OCI-LY3 (cell line): ENCODE measurements around the gene SCD5.

Source experiments
- H2AFZ ChIP-seq: fragments of 200-600, 300-600 bp; shearing (Covaris generic); 2 replicates; pipeline ENCODE4 v1.6.0; 2014; ENCODE audit warnings: antibody characterized with exemption, low read depth, low read length
- H3K27ac ChIP-seq: fragments of 200-600, 300-600 bp; sonication (generic); 2 replicates; pipeline ENCODE4 v1.5.1; 2014; ENCODE audit warnings: mild to moderate bottlenecking, low read length, moderate library complexity, mixed read lengths
- H3K27me3 ChIP-seq: fragments of 200-600, 300-600 bp; sonication (generic); 2 replicates; pipeline ENCODE4 v1.6.1; 2014; ENCODE audit warnings: low read depth, low read length, mixed read lengths
- H3K36me3 ChIP-seq: fragments of 200-600, 300-600 bp; sonication (generic); replicated peaks from 2 replicates; pipeline ENCODE3; 2014; ENCODE audit warnings: low read depth, low read length, mixed read lengths
- H3K4me1 ChIP-seq: fragments of 300-600, 200-600 bp; sonication (generic); 2 replicates; pipeline ENCODE4 v1.6.1; 2014; ENCODE audit warnings: low read length, mixed read lengths
- H3K4me2 ChIP-seq: fragments of 200-600, 300-600 bp; sonication (generic); 2 replicates; pipeline ENCODE4 v1.6.1; 2014; ENCODE audit warnings: low read length, mixed read lengths
- H3K4me3 ChIP-seq: fragments of 300-600, 200-600 bp; sonication (generic); 2 replicates; pipeline ENCODE4 v1.5.1; 2014; ENCODE audit warnings: antibody characterized with exemption, mild to moderate bottlenecking, low read length, moderate library complexity
- H3K79me2 ChIP-seq: fragments of 300-600, 200-600 bp; shearing (Covaris generic); 2 replicates; pipeline ENCODE4 v1.6.1; 2014; ENCODE audit warnings: mild to moderate bottlenecking, low read length, mixed read lengths
- H3K9ac ChIP-seq: fragments of 300-600, 200-600 bp; shearing (Covaris generic); 2 replicates; pipeline ENCODE4 v1.6.0; 2014; ENCODE audit warnings: mild to moderate bottlenecking, low read length, moderate library complexity
- H3K9me3 ChIP-seq: fragments of 200-600, 300-600 bp; shearing (Covaris generic); 2 replicates; pipeline ENCODE4 v1.6.1; 2014; ENCODE audit warnings: low read length, mixed read lengths; ENCODE audit not compliant: insufficient read depth
- H4K20me1 ChIP-seq: fragments of 200-600, 300-600 bp; sonication (generic); 2 replicates; pipeline ENCODE4 v1.6.1; 2016; ENCODE audit warnings: low read length, mixed read lengths; ENCODE audit not compliant: insufficient read depth
- CTCF ChIP-seq: fragments of 200-600, 300-600 bp; sonication (generic); IDR thresholded peaks from 2 replicates; pipeline ENCODE4 v1.5.1; 2014; ENCODE audit warnings: antibody characterized with exemption, low read length, low read depth
- EZH2phosphoT487 ChIP-seq: fragments of 200-600 bp; shearing (Covaris generic); IDR thresholded peaks from 2 replicates; pipeline ENCODE4 v1.6.1; 2018; ENCODE audit warnings: antibody characterized with exemption, mixed run types, low read depth

The SCD5 gene

DNA sequence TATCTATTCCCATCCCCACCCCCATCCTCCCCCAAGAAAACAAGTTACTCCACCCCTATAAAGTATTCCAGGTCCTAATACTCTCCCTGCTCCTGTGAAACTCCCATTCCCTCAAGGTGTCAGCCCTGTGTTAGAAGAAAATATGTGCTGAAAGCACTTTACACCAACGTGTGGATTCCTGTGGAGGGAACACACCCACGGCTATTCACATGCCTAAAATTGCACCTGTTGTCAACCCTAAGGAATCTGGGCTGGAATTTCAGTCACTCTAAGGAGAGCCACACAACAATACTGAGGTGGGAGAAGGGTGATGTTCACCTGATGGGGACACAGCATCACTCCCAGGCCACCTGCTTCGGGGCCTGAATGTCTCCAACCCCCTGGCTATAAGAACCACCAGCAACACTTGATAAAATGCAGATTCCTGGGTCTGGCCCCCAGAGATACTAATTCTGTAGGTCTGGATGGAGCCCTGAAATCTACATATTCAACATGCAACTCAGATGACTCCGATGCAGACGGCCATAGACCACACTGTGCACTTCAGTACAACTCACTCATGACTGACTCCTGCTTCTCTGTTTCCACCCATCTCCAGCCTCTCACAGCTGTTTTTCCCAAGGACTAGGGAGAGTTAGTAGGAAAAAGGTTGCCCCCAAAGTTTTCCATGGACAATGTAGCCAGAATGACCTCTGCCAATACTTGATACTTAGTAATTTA is 15.8 kb downstream of the SCD5 start:
- no peak overlapping the region for H3K4me2 ChIP-seq
- no peaks in the 10 kb centered on the region for H3K79me2 ChIP-seq
- no peak overlapping the region for H3K4me3 ChIP-seq
- H2AFZ ChIP-seq, result no peak overlapping the region
- no peaks in the 10 kb centered on the region for H4K20me1 ChIP-seq
- no peaks in the 10 kb centered on the region for H3K4me1 ChIP-seq
- H3K9me3 ChIP-seq, result no peaks in the 10 kb centered on the region
- no peak for TF ChIP-seq EZH2phosphoT487
- H3K27ac ChIP-seq, result no peak overlapping the region
- peaks cover 7% of the 10 kb centered on the region for H3K27me3 ChIP-seq
- no peaks in the 10 kb centered on the region for H3K36me3 ChIP-seq
- H3K9ac ChIP-seq, result no peak overlapping the region

GRCh38 chr4:82780752-82781231 is 17.8 kb downstream of the SCD5 start:
- Histone ChIP-seq H3K36me3 (no peaks in the 10 kb centered on the region), H3K4me3 (no peak overlapping the region), H4K20me1 (no peaks in the 10 kb centered on the region), H3K27me3 (peaks cover 7% of the 10 kb centered on the region), H3K4me1 (no peaks in the 10 kb centered on the region), H2AFZ (no peak overlapping the region), H3K27ac (no peak overlapping the region), H3K9me3 (no peaks in the 10 kb centered on the region), H3K9ac (no peak overlapping the region), H3K4me2 (no peak overlapping the region), H3K79me2 (no peaks in the 10 kb centered on the region)
- TF ChIP-seq CTCF (no peak), EZH2phosphoT487 (no peak)

DNA sequence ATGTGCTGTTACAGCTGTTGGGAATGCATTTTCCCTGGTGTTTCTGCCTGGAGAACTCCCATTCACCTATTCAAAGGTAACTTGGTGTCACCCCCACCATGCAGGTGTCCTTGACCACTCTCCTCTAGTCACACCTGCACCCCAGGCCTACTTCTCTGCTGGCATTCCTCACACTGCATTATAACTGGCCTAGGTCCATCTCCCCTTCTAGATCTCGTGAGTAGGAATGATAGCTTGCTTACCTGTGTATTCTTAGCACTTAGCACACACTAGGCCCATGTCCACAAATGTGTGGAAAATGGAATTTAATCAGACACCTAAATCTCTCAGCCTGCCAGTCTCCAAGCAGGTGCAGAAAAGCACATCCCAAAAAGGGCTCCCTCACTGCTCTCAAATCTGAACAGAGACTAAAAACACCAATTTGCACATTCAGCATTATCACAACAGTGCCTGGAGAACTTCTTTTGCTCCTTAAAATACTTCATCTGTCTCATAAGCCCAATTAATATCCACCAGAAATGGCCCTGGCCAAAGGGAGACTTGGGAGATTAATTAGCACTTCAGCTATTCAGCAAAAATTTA is 18.3 kb downstream of the SCD5 start:
- peaks cover 7% of the 10 kb centered on the region for H3K27me3 ChIP-seq
- no peaks in the 10 kb centered on the region for H3K79me2 ChIP-seq
- TF ChIP-seq EZH2phosphoT487, result no peak
- H3K4me3 ChIP-seq, result no peak overlapping the region
- no peak overlapping the region for H3K27ac ChIP-seq
- no peaks in the 10 kb centered on the region for H3K9me3 ChIP-seq
- no peaks in the 10 kb centered on the region for H3K4me1 ChIP-seq
- no peaks in the 10 kb centered on the region for H4K20me1 ChIP-seq
- H3K4me2 ChIP-seq, result no peak overlapping the region
- H2AFZ ChIP-seq, result no peak overlapping the region
- no peak overlapping the region for H3K9ac ChIP-seq
- H3K36me3 ChIP-seq, result no peaks in the 10 kb centered on the region

DNA sequence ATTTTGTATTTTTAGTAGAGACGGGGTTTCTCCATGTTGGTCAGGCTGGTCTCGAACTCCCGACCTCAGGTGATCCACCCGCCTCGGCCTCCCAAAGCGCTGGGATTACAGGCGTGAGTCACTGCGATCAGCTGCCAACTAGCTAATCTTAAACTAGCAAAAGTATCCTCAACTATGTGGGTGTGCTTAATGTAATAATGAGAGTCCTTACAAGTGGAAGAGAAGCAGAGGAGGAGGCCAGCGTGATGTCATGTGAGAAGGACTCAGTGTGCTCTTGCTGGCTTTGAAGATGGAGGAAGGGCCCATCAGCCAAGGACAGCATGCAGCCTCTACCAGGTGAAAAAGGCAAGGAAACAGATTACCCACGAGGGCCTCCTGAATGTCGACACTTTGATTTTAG is 19.6 kb downstream of the SCD5 start:
- H3K27ac ChIP-seq, result no peak overlapping the region
- no peaks in the 10 kb centered on the region for H3K36me3 ChIP-seq
- H4K20me1 ChIP-seq, result no peaks in the 10 kb centered on the region
- H3K4me1 ChIP-seq, result no peaks in the 10 kb centered on the region
- no peak overlapping the region for H3K4me2 ChIP-seq
- no peaks in the 10 kb centered on the region for H3K9me3 ChIP-seq
- H3K27me3 ChIP-seq, result no peaks in the 10 kb centered on the region
- H3K4me3 ChIP-seq, result no peak overlapping the region
- no peak overlapping the region for H2AFZ ChIP-seq
- TF ChIP-seq EZH2phosphoT487 (no peak), CTCF (no peak)
- no peaks in the 10 kb centered on the region for H3K79me2 ChIP-seq
- no peak overlapping the region for H3K9ac ChIP-seq

- no peaks in the 10 kb centered on the region for H3K36me3 ChIP-seq
- H3K4me2 ChIP-seq, result no peak overlapping the region
- H3K4me1 ChIP-seq, result no peaks in the 10 kb centered on the region
- no peak overlapping the region for H2AFZ ChIP-seq
- no peaks in the 10 kb centered on the region for H3K9me3 ChIP-seq
- no peaks in the 10 kb centered on the region for H3K79me2 ChIP-seq
- no peaks in the 10 kb centered on the region for H3K27me3 ChIP-seq
- no peak overlapping the region for H3K27ac ChIP-seq
- H3K9ac ChIP-seq, result no peak overlapping the region
- no peaks in the 10 kb centered on the region for H4K20me1 ChIP-seq
- H3K4me3 ChIP-seq, result no peak overlapping the region
- no peak for TF ChIP-seq EZH2phosphoT487
- no peak for TF ChIP-seq CTCF
These were observed 20.6 kb downstream of the SCD5 start for GRCh38 chr4:82777857-82778525.
